Naive thymus-derived CD4-positive, alpha-beta T cell (primary cell): ENCODE measurements around the gene NEUROG1. TPM values are rescaled to one million over a fixed set of nuclear protein-coding genes. Genes with fewer than 3 reads are reported as not detected.

Experiments
- ATAC-seq: fragments of 150-1000 bp; cut with Tn5 transposase; 2 replicates; pipeline ENCODE4 v1.10.0; 2021; ENCODE audit warnings: mild to moderate bottlenecking, moderate library complexity
- CTCF ChIA-PET: fragments of 350-600 bp; sonication (Branson Sonifier 250); formaldehyde crosslinking; loops from one replicate; lab custom pipeline; 2021; ENCODE audit warnings: antibody characterized with exemption; lab: Charles Lee
- POLR2A ChIA-PET: fragments of 350-600 bp; sonication (Branson Sonifier 250); formaldehyde crosslinking; loops from one replicate; lab custom pipeline; 2021; ENCODE audit warnings: antibody characterized with exemption, inconsistent platforms; lab: Charles Lee
- DNase-seq, 9 donors: peaks; one replicate each; pipeline versions ENCODE4 v3.0.0 to v3.0.0-alpha.2; 2020 to 2022; ENCODE audit warnings: mixed read lengths in 1 of 9
- H3K27ac ChIP-seq: one replicate; pipeline ENCODE4 v1.7.0; 2013; ENCODE audit warnings: mild to moderate bottlenecking, low read depth, low read length, moderate library complexity
- H3K27me3 ChIP-seq, 2 donors: one replicate each; pipeline ENCODE4 v1.7.0; 2013; ENCODE audit warnings: low read length in 2 of 2, mild to moderate bottlenecking in 2 of 2, moderate library complexity in 2 of 2; ENCODE audit not compliant: control insufficient read depth in 2 of 2, insufficient read depth in 2 of 2
- H3K36me3 ChIP-seq, 3 experiments: 1 replicate in 2 of 3; 2 replicates in 1 of 3; pipeline ENCODE4 v1.7.0; 2013; ENCODE audit warnings: low read length in 3 of 3, mild to moderate bottlenecking in 3 of 3, moderate library complexity in 1 of 3; ENCODE audit not compliant: insufficient read depth in 3 of 3, control insufficient read depth in 2 of 3
- H3K4me1 ChIP-seq, 2 donors: one replicate each; pipeline ENCODE4 v1.7.0; 2013; ENCODE audit warnings: low read length in 2 of 2, mild to moderate bottlenecking in 2 of 2, moderate library complexity in 1 of 2; ENCODE audit not compliant: control insufficient read depth in 2 of 2, insufficient read depth in 2 of 2
- H3K4me3 ChIP-seq: 2 replicates; pipeline ENCODE4 v1.7.0; 2013; ENCODE audit warnings: mild to moderate bottlenecking, low read length
- H3K9me3 ChIP-seq, 3 experiments: 1 replicate in 2 of 3; 2 replicates in 1 of 3; pipeline ENCODE4 v1.7.0; 2013; ENCODE audit warnings: low read length in 3 of 3; ENCODE audit not compliant: control insufficient read depth in 2 of 3
- H3K27ac Mint-ChIP-seq, 9 donors: one replicate each; pipeline ENCODE4 v1.8.0; 2020 to 2022; ENCODE audit warnings: mixed read lengths in 9 of 9, mild to moderate bottlenecking in 8 of 9, moderate library complexity in 5 of 9, inconsistent platforms in 2 of 9
- H3K27me3 Mint-ChIP-seq, 5 donors: one replicate each; pipeline ENCODE4 v1.8.0; 2021 to 2022; ENCODE audit warnings: mixed read lengths in 5 of 5, mild to moderate bottlenecking in 1 of 5
- H3K36me3 Mint-ChIP-seq, 5 donors: one replicate each; pipeline ENCODE4 v1.8.0; 2020 to 2022; ENCODE audit warnings: mixed read lengths in 5 of 5, mild to moderate bottlenecking in 3 of 5, inconsistent platforms in 1 of 5
- H3K4me1 Mint-ChIP-seq, 7 donors: one replicate each; pipeline ENCODE4 v1.8.0; 2020 to 2022; ENCODE audit warnings: mixed read lengths in 7 of 7, mild to moderate bottlenecking in 3 of 7, inconsistent platforms in 1 of 7
- H3K4me3 Mint-ChIP-seq, 10 donors: one replicate each; pipeline ENCODE4 v1.8.0; 2020 to 2022; ENCODE audit warnings: mild to moderate bottlenecking in 10 of 10, mixed read lengths in 10 of 10, moderate library complexity in 6 of 10, inconsistent platforms in 2 of 10
- H3K9me3 Mint-ChIP-seq, 11 donors: one replicate each; pipeline ENCODE4 v1.8.0; 2020 to 2022; ENCODE audit warnings: mixed read lengths in 11 of 11, mild to moderate bottlenecking in 4 of 11, inconsistent platforms in 1 of 11, moderate library complexity in 1 of 11
- intact Hi-C, 2 donors: fragments of 100-400 bp; cut with micrococcal nuclease; formaldehyde crosslinking; loops; one replicate each; pipeline ENCODE4 v1.15.1; 2023
- polyA plus RNA-seq, 2 donors: library from polyadenylated mRNA; unstranded; fragments of 300-500 nt; fragmentation: Illumina TruSeq; gene quantifications; one replicate each; pipeline ENCODE4 v1.2.3, GENCODE V29; 2021
- total RNA-seq, 6 experiments: library from RNA in 5 of 6; stranded (reverse) in 5 of 6; gene quantifications; 1 replicate in 5 of 6; 2 replicates in 1 of 6; pipeline ENCODE4 v1.2.3 and lab custom pipeline; 2021 to 2026

Gene NEUROG1
- total and polyA plus RNA-seq, 7 experiments from 2014 or later, result not detected

DNA sequence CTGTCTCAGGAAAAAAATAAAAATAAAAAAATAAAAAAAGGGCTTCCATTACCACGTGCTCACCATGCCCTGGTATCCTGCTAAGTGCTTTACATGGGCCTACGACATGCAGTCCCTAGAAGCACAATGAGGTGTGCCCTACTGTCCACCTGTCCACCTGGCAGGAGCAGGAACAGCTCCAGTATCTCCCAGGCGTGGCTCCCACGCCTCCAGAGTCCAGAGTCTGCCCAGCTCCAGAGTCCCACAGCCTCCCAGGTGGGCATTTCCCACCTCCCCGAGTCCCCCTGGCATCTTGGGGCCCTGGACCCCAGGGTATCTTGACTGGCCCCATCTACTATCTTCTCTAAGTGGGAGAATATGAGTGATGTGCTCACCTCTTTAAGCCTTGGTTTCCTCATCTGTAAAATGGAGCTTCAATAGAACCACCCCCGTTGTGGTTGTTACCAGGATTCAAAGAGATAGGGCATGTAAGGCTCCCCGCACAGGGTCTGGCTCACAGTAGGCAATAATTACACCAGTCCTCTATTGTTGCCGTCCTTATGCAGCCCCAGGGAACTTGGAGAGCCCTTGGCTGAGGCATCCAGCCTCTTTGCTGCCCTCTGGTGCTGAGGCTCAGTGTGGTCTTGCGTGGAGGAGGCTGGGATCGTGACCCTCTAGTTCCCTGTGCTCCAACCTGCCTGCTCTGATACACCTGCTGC, 34.1 kb upstream of the NEUROG1 start:
- intact Hi-C loops, result no loop called here
- Mint-ChIP-seq H3K9me3 (no peaks in the 10 kb centered on the region), H3K4me3 (no peak overlapping the region), H3K27me3 (peaks cover 6 to 21% (median 12%) of the 10 kb centered on the region in 5 donors), H3K4me1 (peaks cover 0 to 6% (median 0%) of the 10 kb centered on the region in 7 donors), H3K27ac (no peak overlapping the region), H3K36me3 (no peaks in the 10 kb centered on the region)
- Histone ChIP-seq H3K27ac (no peak overlapping the region), H3K4me3 (no peak overlapping the region), H3K36me3 (no peaks in the 10 kb centered on the region), H3K4me1 (no peaks in the 10 kb centered on the region), H3K9me3 (no peaks in the 10 kb centered on the region), H3K27me3 (peaks cover 0 to 3% of the 10 kb centered on the region in 2 donors)
- ATAC-seq (no peak), DNase-seq (no peak)
- ChIA-PET POLR2A (no interaction called here), CTCF (interaction anchor here (0.6 to 1.1 kb wide), 2 partner anchors 9 to 105 kb away, joined by 3 read pairs; no protein-coding TSS in a partner anchor)

GRCh38 chr5:135568923-135569360, 33.2 kb upstream of the NEUROG1 start:
- DNase-seq (no peak), ATAC-seq (no peak)
- H3K36me3 ChIP-seq, result no peaks in the 10 kb centered on the region
- peaks cover 6 to 16% (median 12%) of the 10 kb centered on the region in 5 donors for H3K27me3 Mint-ChIP-seq
- no peak overlapping the region for H3K27ac ChIP-seq
- intact Hi-C loops, result no loop called here
- H3K4me1 ChIP-seq, result no peaks in the 10 kb centered on the region
- no peaks in the 10 kb centered on the region for H3K36me3 Mint-ChIP-seq
- H3K27me3 ChIP-seq, result peaks cover 0 to 3% of the 10 kb centered on the region in 2 donors
- CTCF ChIA-PET, result interaction anchor here (1.0 kb wide), 1 partner anchor 16 kb away, joined by 4 read pairs; no protein-coding TSS in a partner anchor
- no peaks in the 10 kb centered on the region for H3K9me3 Mint-ChIP-seq
- H3K4me3 Mint-ChIP-seq, result no peak overlapping the region
- POLR2A ChIA-PET, result no interaction called here
- no peaks in the 10 kb centered on the region for H3K9me3 ChIP-seq
- peak overlapping the region in 1 of 9 donors; percentile 12 for H3K27ac Mint-ChIP-seq
- peaks cover 0 to 4% (median 0%) of the 10 kb centered on the region in 7 donors for H3K4me1 Mint-ChIP-seq
- H3K4me3 ChIP-seq, result no peak overlapping the region

DNA sequence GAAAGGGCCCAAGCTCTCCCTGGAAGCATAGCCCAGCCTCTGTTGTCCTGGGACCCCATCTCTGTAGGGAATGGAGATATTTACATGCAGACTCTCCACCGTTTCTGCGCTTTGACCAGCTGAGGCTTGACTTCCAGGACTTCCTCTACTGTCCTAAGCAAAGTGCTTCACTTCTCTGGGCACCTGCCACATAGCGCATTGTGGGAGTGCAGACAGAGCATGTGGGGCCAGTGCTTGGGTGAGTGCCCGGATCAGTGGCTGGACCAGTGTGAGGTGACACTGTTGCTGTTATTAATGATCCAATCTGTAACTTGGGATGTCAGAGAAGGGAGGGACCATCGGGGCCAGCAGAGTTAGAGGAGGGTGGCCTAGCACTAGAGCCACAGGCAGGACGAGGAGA, 32.5 kb upstream of the NEUROG1 start:
- DNase-seq, result no peak
- no peak overlapping the region for H3K4me3 ChIP-seq
- Mint-ChIP-seq H3K4me1 (peaks cover 0 to 4% (median 0%) of the 10 kb centered on the region in 7 donors), H3K9me3 (no peaks in the 10 kb centered on the region), H3K27ac (no peak overlapping the region), H3K27me3 (peaks cover 6 to 16% (median 12%) of the 10 kb centered on the region in 5 donors), H3K36me3 (no peaks in the 10 kb centered on the region), H3K4me3 (no peak overlapping the region)
- ChIA-PET CTCF (interaction anchor here (0.6 to 1.0 kb wide), 2 partner anchors 16 to 19 kb away, joined by 3 to 4 read pairs; no protein-coding TSS in a partner anchor), POLR2A (no interaction called here)
- peaks cover 0 to 3% of the 10 kb centered on the region in 2 donors for H3K27me3 ChIP-seq
- no peaks in the 10 kb centered on the region for H3K9me3 ChIP-seq
- no peak overlapping the region for H3K27ac ChIP-seq
- ATAC-seq, result no peak
- no peaks in the 10 kb centered on the region for H3K36me3 ChIP-seq
- no peaks in the 10 kb centered on the region for H3K4me1 ChIP-seq
- intact Hi-C loops, result no loop called here

- H3K4me1 Mint-ChIP-seq, result peaks cover 0 to 4% (median 0%) of the 10 kb centered on the region in 7 donors
- no peak overlapping the region for H3K27ac ChIP-seq
- H3K27me3 Mint-ChIP-seq, result peaks cover 5 to 13% (median 10%) of the 10 kb centered on the region in 5 donors
- H3K27ac Mint-ChIP-seq, result no peak overlapping the region
- intact Hi-C loops, result no loop called here
- H3K9me3 ChIP-seq, result no peaks in the 10 kb centered on the region
- CTCF ChIA-PET, result interaction anchor here (0.6 to 2.5 kb wide), 3 partner anchors 19 to 105 kb away, joined by 3 to 16 read pairs (median 3); no protein-coding TSS in a partner anchor
- H3K4me3 ChIP-seq, result no peak overlapping the region
- peaks cover 0 to 2% of the 10 kb centered on the region in 2 donors for H3K27me3 ChIP-seq
- no peaks in the 10 kb centered on the region for H3K36me3 Mint-ChIP-seq
- ATAC-seq, result no peak
- POLR2A ChIA-PET, result no interaction called here
- H3K36me3 ChIP-seq, result no peaks in the 10 kb centered on the region
- H3K4me1 ChIP-seq, result no peaks in the 10 kb centered on the region
- no peaks in the 10 kb centered on the region for H3K9me3 Mint-ChIP-seq
- no peak overlapping the region for H3K4me3 Mint-ChIP-seq
- no peak for DNase-seq
These were observed 31.9 kb upstream of the NEUROG1 start for GRCh38 chr5:135567661-135568060.

DNA sequence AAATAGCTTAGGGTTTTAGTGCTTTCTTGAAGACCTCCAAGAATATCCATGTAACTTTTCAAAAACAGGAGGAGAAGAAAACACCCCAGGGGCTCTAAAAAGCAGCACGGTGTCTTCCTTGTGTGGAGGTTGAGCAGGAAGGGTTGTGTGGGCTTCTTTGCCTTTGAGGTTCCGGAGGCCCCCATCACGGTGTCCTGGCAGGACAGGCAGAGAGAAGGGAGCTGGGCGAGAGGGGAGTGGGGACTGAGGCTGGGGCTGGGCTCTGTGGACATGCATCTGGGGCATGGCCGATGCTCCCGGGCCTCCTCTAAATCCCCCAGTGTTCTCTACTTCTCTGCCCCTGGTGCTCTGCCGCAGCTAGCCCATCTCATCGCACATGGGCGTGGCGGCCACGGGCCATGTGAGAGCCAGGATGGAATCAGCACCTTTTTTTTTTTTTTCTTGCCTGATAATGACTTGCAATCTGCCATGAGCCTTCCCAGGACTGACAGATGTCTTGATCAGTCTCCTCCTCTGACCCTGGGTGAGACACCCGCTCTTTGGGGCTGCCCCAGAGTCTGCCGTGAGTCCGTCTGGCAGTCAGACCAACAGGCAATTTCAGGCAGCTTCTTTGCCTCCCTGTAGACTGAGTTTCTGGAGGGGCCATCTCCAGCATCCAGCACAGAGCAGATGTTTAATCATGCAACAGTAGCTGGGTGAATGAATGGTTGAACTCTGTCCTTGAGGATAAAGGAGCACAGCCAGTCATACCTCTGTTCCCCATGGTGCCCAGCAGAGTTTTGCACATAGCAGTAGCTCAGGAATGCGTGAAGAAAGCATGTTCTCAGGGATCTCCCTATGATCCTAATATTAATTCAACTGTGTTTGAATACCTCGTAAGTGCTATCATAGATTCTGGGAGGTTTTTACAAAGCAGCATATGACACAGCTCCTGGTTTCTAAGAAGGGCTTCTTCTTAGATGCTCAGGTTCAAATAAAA, 30.9 kb upstream of the NEUROG1 start:
- H3K4me1 ChIP-seq, result no peaks in the 10 kb centered on the region
- H3K27ac Mint-ChIP-seq, result no peak overlapping the region
- intact Hi-C loops, result loop anchor here (1.0 kb wide), 2 partner anchors 100 to 104 kb away; no protein-coding TSS in a partner anchor
- H3K27me3 ChIP-seq, result no peaks in the 10 kb centered on the region
- ChIA-PET CTCF (interaction anchor here (0.7 to 2.5 kb wide), 9 partner anchors 11 to 125 kb away, joined by 3 to 16 read pairs (median 5); no protein-coding TSS in a partner anchor), POLR2A (no interaction called here)
- no peaks in the 10 kb centered on the region for H3K36me3 Mint-ChIP-seq
- no peak for DNase-seq
- H3K9me3 ChIP-seq, result no peaks in the 10 kb centered on the region
- no peak for ATAC-seq
- no peaks in the 10 kb centered on the region for H3K9me3 Mint-ChIP-seq
- H3K4me3 ChIP-seq, result no peak overlapping the region
- H3K36me3 ChIP-seq, result no peaks in the 10 kb centered on the region
- peaks cover 0 to 4% (median 0%) of the 10 kb centered on the region in 7 donors for H3K4me1 Mint-ChIP-seq
- no peak overlapping the region for H3K4me3 Mint-ChIP-seq
- no peak overlapping the region for H3K27ac ChIP-seq
- peaks cover 0 to 10% (median 4%) of the 10 kb centered on the region in 5 donors for H3K27me3 Mint-ChIP-seq

DNA sequence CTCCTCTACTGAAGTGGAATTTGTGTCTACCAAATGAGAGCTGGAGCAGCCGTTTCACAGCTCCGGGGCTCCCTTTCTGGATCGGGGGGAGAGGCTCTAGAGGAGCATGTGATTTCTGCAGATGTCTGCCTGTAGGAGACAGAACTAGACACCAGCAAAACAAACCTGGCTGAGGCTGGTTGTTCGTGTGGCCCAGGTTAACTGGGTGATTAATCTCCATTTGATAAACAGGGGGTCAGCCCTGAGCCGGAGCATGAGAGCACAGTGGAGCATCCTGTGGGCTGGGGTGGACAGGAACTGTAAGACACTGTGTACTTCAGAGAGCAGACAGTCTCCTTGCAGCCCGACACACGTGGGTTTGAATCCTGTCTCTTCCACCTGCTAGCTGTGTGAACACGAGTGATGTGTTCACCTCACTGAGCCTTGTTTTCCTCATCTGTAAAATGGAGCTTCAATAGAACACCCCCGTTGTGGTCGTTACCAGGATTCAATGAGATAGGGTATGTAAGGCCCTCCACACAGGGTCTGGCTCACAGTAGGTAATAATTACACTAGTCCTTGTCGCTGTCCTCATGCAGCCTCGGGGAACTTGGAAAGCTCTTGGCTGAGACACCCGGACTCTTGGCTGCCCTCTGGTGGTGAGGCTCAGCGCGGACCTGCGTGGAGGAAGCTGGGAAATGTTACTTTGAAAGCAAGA, 30.1 kb upstream of the NEUROG1 start:
- H3K4me1 Mint-ChIP-seq, result peaks cover 0 to 4% (median 2%) of the 10 kb centered on the region in 7 donors
- Histone ChIP-seq H3K27me3 (no peaks in the 10 kb centered on the region), H3K36me3 (no peaks in the 10 kb centered on the region), H3K4me1 (no peaks in the 10 kb centered on the region), H3K4me3 (no peak overlapping the region), H3K9me3 (no peaks in the 10 kb centered on the region), H3K27ac (no peak overlapping the region)
- intact Hi-C loops, result loop anchor here (1.0 kb wide), 2 partner anchors 100 to 104 kb away; no protein-coding TSS in a partner anchor
- CTCF ChIA-PET, result interaction anchor here (0.6 to 2.5 kb wide), 11 partner anchors 9 to 124 kb away, joined by 3 to 16 read pairs (median 4); no protein-coding TSS in a partner anchor
- peaks cover under 1 to 10% (median 4%) of the 10 kb centered on the region in 5 donors for H3K27me3 Mint-ChIP-seq
- DNase-seq (peak in 8 of 9 donors; percentile 33 to 75 (median 50)), ATAC-seq (peak; percentile 75)
- no peak overlapping the region for H3K27ac Mint-ChIP-seq
- no peak overlapping the region for H3K4me3 Mint-ChIP-seq
- no peaks in the 10 kb centered on the region for H3K36me3 Mint-ChIP-seq
- POLR2A ChIA-PET, result no interaction called here
- H3K9me3 Mint-ChIP-seq, result no peaks in the 10 kb centered on the region
